Measurements from ENCODE around the gene ZCCHC14. TPM values are rescaled to one million over a fixed set of nuclear protein-coding genes. Genes with fewer than 3 reads are reported as not detected.

The ZCCHC14 gene
- total RNA-seq, 4 donors from 2014 or later = 23.0 to 70.0 (median 27.6) TPM

DNA sequence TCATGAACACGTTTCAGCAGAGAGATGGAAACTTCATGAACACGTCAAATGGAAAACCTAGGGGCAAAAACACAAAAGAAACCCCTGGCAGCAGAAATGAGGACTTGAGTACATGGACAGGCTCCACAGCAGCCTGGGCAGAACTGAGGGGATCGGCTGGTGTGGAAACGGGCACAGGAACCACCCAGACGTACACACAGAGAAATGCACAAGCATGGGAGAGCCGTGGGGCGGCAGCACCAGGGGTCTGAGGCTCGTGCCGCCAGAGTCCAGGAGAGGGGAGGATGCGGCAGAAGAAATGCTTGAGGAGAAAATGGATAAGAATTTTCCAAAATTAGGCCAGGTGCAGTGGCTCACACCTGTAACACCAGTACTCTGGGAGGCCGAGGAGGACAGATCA is 70.7 kb downstream of the ZCCHC14 start:
- intact Hi-C loops (cut with DNase I) = no loop called here
- no peak for DNase-seq
- peaks cover 40 to 43% of the 10 kb centered on the region in 2 donors for H3K36me3 ChIP-seq
- TF ChIP-seq POLR2A (IDR thresholded peaks at IDR 0.05) = no peak
- TF ChIP-seq, protein P1, sequence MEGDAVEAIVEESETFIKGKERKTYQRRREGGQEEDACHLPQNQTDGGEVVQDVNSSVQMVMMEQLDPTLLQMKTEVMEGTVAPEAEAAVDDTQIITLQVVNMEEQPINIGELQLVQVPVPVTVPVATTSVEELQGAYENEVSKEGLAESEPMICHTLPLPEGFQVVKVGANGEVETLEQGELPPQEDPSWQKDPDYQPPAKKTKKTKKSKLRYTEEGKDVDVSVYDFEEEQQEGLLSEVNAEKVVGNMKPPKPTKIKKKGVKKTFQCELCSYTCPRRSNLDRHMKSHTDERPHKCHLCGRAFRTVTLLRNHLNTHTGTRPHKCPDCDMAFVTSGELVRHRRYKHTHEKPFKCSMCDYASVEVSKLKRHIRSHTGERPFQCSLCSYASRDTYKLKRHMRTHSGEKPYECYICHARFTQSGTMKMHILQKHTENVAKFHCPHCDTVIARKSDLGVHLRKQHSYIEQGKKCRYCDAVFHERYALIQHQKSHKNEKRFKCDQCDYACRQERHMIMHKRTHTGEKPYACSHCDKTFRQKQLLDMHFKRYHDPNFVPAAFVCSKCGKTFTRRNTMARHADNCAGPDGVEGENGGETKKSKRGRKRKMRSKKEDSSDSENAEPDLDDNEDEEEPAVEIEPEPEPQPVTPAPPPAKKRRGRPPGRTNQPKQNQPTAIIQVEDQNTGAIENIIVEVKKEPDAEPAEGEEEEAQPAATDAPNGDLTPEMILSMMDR (IDR thresholded peaks at IDR 0.05) = no peak
- H3K4me3 ChIP-seq (replicated peaks in 1 of 3) = no peak overlapping the region
- WGBS, 2 donors = 94 to 95% methylated on average over 11 of the region's 11 CpGs
- no peaks in the 10 kb centered on the region for H3K27me3 ChIP-seq
- H3K27ac ChIP-seq = no peak overlapping the region
- peaks cover 6 to 11% of the 10 kb centered on the region in 2 donors for H3K4me1 ChIP-seq
- H3K9me3 ChIP-seq = no peaks in the 10 kb centered on the region

GRCh38 chr16:87421003-87421912 is 71.6 kb downstream of the ZCCHC14 start:
- Histone ChIP-seq H3K4me3 (replicated peaks in 1 of 3) (no peak overlapping the region), H3K36me3 (peaks cover 43 to 46% of the 10 kb centered on the region in 2 donors), H3K27ac (no peak overlapping the region), H3K4me1 (peaks cover 0 to 3% of the 10 kb centered on the region in 2 donors), H3K9me3 (no peaks in the 10 kb centered on the region), H3K27me3 (no peaks in the 10 kb centered on the region)
- TF ChIP-seq, protein P1 (IDR thresholded peaks at IDR 0.05) = no peak
- TF ChIP-seq POLR2A (IDR thresholded peaks at IDR 0.05) = no peak
- intact Hi-C loops (cut with DNase I) = no loop called here
- no peak for DNase-seq
- 92 to 94% methylated on average over 19 to 25 of the region's 25 CpGs for WGBS, 2 donors

DNA sequence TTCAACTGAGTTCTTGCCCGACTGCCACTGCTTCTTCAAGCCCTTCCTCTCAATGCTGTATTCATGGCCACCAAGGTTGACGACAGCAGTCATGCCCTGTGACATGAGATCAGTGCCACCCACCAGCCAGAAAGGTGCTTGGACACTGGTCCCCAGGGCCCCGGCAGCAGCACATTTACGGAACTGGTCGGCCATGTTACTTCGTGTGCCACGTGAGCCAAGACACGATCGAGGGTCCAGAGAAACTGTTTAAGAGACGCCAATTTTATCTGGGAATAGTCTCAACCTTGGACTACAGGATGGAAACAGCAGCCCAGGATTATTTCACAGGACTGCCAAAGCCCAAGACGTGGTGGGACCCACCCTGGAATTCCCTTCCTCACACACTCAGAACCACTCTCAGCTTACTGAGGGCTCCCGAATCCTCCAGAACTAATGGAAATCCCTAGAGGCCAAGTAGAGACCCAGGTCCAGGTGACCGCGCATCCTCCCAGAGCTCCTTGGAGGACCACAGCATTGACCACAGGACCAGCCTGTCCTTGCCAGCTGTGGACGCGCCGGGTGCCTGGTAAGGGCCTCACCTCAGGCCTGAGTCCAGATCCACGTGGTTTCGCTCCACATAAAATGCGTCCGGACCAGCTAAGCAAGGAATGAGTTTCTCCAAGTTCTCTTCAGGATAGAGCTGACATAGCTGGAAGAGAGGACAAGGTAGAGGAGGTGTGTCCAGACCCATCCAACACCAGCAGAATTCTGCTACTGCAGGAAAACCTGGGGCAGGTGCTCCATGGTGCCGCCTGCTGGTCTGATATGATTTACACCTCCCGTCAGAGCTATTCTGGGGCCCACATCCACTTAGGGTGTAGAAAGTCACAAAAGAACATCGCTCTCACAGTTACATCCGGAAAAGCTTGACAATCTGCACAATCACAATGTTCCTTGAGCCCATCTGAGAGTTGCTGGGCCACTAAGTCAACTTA is 72.5 kb downstream of the ZCCHC14 start:
- H3K4me1 ChIP-seq = no peaks in the 10 kb centered on the region
- H3K4me3 ChIP-seq (replicated peaks in 1 of 3) = no peak overlapping the region
- 96% methylated on average over 22 to 25 of the region's 25 CpGs for WGBS, 2 donors
- H3K36me3 ChIP-seq = peaks cover 46 to 51% of the 10 kb centered on the region in 2 donors
- intact Hi-C loops (cut with DNase I) = no loop called here
- no peak overlapping the region for H3K27ac ChIP-seq
- no peak for DNase-seq
- no peaks in the 10 kb centered on the region for H3K27me3 ChIP-seq
- no peaks in the 10 kb centered on the region for H3K9me3 ChIP-seq
- no peak for TF ChIP-seq POLR2A (IDR thresholded peaks at IDR 0.05)
- TF ChIP-seq, protein P1 (IDR thresholded peaks at IDR 0.05) = no peak

DNA sequence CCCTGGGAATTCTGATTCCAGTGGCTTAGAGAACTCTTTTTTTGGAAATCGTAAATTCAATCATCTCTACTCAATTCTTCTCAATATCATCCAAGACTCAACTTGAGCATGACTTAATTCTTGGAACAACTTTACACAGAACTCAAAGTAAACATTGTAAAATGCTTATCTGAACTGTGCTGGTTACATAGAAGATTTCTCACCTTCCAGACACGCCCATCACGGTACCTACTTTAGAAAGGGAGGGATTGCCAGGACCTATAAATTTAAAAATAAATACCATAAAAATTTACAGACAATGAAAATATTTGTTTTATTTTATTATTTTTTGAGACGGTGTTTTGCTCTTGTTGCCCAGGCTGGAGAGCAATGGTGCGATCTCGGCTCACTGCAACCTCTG is 74.2 kb downstream of the ZCCHC14 start:
- H3K4me1 ChIP-seq = no peaks in the 10 kb centered on the region
- H3K27ac ChIP-seq = no peak overlapping the region
- H3K4me3 ChIP-seq (replicated peaks in 1 of 3) = no peak overlapping the region
- TF ChIP-seq, protein P1 (IDR thresholded peaks at IDR 0.05) = no peak
- TF ChIP-seq POLR2A (IDR thresholded peaks at IDR 0.05) = no peak
- H3K27me3 ChIP-seq = no peaks in the 10 kb centered on the region
- H3K36me3 ChIP-seq = peaks cover 47 to 56% of the 10 kb centered on the region in 2 donors
- 81 to 85% methylated on average over 6 of the region's 6 CpGs for WGBS, 2 donors
- no peak for DNase-seq
- intact Hi-C loops (cut with DNase I) = loop anchor here (10.0 kb wide), 2 partner anchors 76 to 216 kb away; partner anchors contain the start of gene ZCCHC14
- no peaks in the 10 kb centered on the region for H3K9me3 ChIP-seq
